ENCODE data around the gene CEBPE. TPM values are rescaled to one million over a fixed set of nuclear protein-coding genes. Genes with fewer than 3 reads are reported as not detected.
A peak's percentile ranks its signal among the peaks of the same experiment; 100 is the strongest.
"Not testable (repeated sequence)": the region's sequence is repeated elsewhere in the genome, so short reads cannot be mapped to it uniquely, and the experiment has no call there.

CEBPE gene
- total RNA-seq, 1 donor from 2014 or later: not detected

- FAIRE-seq: no peak
Measured at GRCh38 chr14:23124337-23124954, 5.4 kb upstream of the CEBPE start.

GRCh38 chr14:23123419-23123818 lies 4.4 kb upstream of the CEBPE start:
- FAIRE-seq: no peak
- no peak for DNase-seq (ENCODE audit: low spot score in 2 of 2)

More at GRCh38 chr14:23124337-23124954, 5.4 kb upstream of the CEBPE start:
- DNase-seq (ENCODE audit: low spot score in 2 of 2): no peak

- DNase-seq (ENCODE audit: low spot score in 2 of 2) (no peak), FAIRE-seq (no peak)
Measured at GRCh38 chr14:23122086-23122485, 3.0 kb upstream of the CEBPE start.

GRCh38 chr14:23121361-23121771 lies 2.3 kb upstream of the CEBPE start:
- no peak for DNase-seq (ENCODE audit: low spot score in 2 of 2)
- FAIRE-seq: no peak

- DNase-seq (ENCODE audit: low spot score in 2 of 2): peak; percentile 87 to 96
- no peak for FAIRE-seq
Measured at GRCh38 chr14:23120541-23121251, 1.6 kb upstream of the CEBPE start.

GRCh38 chr14:23119363-23120327 lies 590 bp upstream of the CEBPE start:
- no peak for DNase-seq (ENCODE audit: low spot score in 2 of 2)
- FAIRE-seq: no peak

- no peak for FAIRE-seq
- DNase-seq (ENCODE audit: low spot score in 2 of 2): no peak
Measured at GRCh38 chr14:23117371-23118020, 1.6 kb downstream of the CEBPE start.

GRCh38 chr14:23115918-23116317 lies 3.1 kb downstream of the CEBPE start:
- FAIRE-seq (no peak), DNase-seq (ENCODE audit: low spot score in 2 of 2) (no peak)

GRCh38 chr14:23115039-23115731 lies 3.9 kb downstream of the CEBPE start:
- FAIRE-seq (no peak), DNase-seq (ENCODE audit: low spot score in 2 of 2) (no peak)

- no peak for FAIRE-seq
Measured at GRCh38 chr14:23114669-23115038, 4.4 kb downstream of the CEBPE start.

GRCh38 chr14:23114120-23114458 lies 5.0 kb downstream of the CEBPE start:
- FAIRE-seq (no peak), DNase-seq (ENCODE audit: low spot score in 2 of 2) (no peak)

More at GRCh38 chr14:23114669-23115038, 4.4 kb downstream of the CEBPE start:
- no peak for DNase-seq (ENCODE audit: low spot score in 2 of 2)

GRCh38 chr14:23113431-23114119 lies 5.5 kb downstream of the CEBPE start:
- DNase-seq (ENCODE audit: low spot score in 2 of 2) (no peak), FAIRE-seq (no peak)

- DNase-seq (ENCODE audit: low spot score in 2 of 2) (no peak), FAIRE-seq (no peak)
Measured at GRCh38 chr14:23112359-23113178, 6.5 kb downstream of the CEBPE start.

GRCh38 chr14:23110579-23111365 lies 8.3 kb downstream of the CEBPE start:
- FAIRE-seq (no peak), DNase-seq (ENCODE audit: low spot score in 2 of 2) (no peak)

- FAIRE-seq: no peak
Measured at GRCh38 chr14:23109769-23110168, 9.3 kb downstream of the CEBPE start.

GRCh38 chr14:23108169-23108568 lies 10.9 kb downstream of the CEBPE start:
- not testable (repeated sequence) for FAIRE-seq; DNase-seq (ENCODE audit: low spot score in 2 of 2)

More at GRCh38 chr14:23109769-23110168, 9.3 kb downstream of the CEBPE start:
- DNase-seq (ENCODE audit: low spot score in 2 of 2): no peak

- DNase-seq (ENCODE audit: low spot score in 2 of 2); FAIRE-seq: not testable (repeated sequence)
Measured at GRCh38 chr14:23107620-23108019, 11.4 kb downstream of the CEBPE start.

- no peak for DNase-seq (ENCODE audit: low spot score in 2 of 2)
Measured at GRCh38 chr14:23106747-23107045, 12.4 kb downstream of the CEBPE start.

More at GRCh38 chr14:23106747-23107045, 12.4 kb downstream of the CEBPE start:
- FAIRE-seq: no peak

All from frontal cortex (tissue), 4 donors.